Panc1 (cell line): ENCODE measurements around the gene HPF1. TPM values are rescaled to one million over a fixed set of nuclear protein-coding genes. Genes with fewer than 3 reads are reported as not detected.

Source experiments
- ATAC-seq: fragments of 200-7000 bp; cut with Tn5 transposase; 2 replicates; pipeline ENCODE4 v1.9.1; 2020; ENCODE audit warnings: mild to moderate bottlenecking, moderate library complexity
- BruUV-seq: library from RNA; stranded (reverse); fragments of 400-500 nt; replicated peaks from 2 replicates; lab custom pipeline; 2021; lab: Mats Ljungman, UMichigan
- CTCF ChIA-PET: fragments of 300-600 bp; sonication (Branson Sonifier 250); formaldehyde crosslinking; loops from one replicate; lab custom pipeline; 2022; ENCODE audit warnings: antibody characterized with exemption; lab: Charles Lee
- POLR2A ChIA-PET: fragments of 300-600 bp; sonication (Branson Sonifier 250); formaldehyde crosslinking; loops from one replicate; lab custom pipeline; 2022; ENCODE audit warnings: antibody characterized with exemption; lab: Charles Lee
- DNase-seq: peaks from one replicate; pipeline ENCODE4 v3.0.0-alpha.2; 2010; ENCODE audit warnings: low read depth, low spot score
- H3K27ac ChIP-seq: 2 replicates; pipeline ENCODE4 v1.5.1; 2011; ENCODE audit warnings: mild to moderate bottlenecking, low read length, inconsistent platforms
- H3K27me3 ChIP-seq: fragments of 200-500 bp; sonication (Bioruptor generic); 2 replicates; pipeline ENCODE4 v1.6.0; 2014; ENCODE audit warnings: low read length, inconsistent platforms; ENCODE audit not compliant: control insufficient read depth, insufficient read depth
- H3K36me3 ChIP-seq: fragments of 200-500 bp; sonication (Bioruptor generic); 2 replicates; pipeline ENCODE4 v1.5.1; 2014; ENCODE audit warnings: inconsistent platforms, mild to moderate bottlenecking, low read length, moderate library complexity; ENCODE audit not compliant: control insufficient read depth, insufficient read depth
- H3K4me1 ChIP-seq: 2 replicates; pipeline ENCODE4 v1.5.1; 2011; ENCODE audit warnings: inconsistent platforms, mild to moderate bottlenecking, low read length, moderate library complexity; ENCODE audit not compliant: control insufficient read depth, insufficient read depth
- H3K4me3 ChIP-seq, 2 experiments: 2 replicates each; pipeline ENCODE4 v1.5.1; 2011 to 2012; ENCODE audit warnings: low read depth in 2 of 2, low read length in 2 of 2, mild to moderate bottlenecking in 2 of 2, inconsistent platforms in 1 of 2, moderate library complexity in 1 of 2
- H3K9me3 ChIP-seq: fragments of 200-500 bp; sonication (Bioruptor generic); 2 replicates; pipeline ENCODE4 v1.5.1; 2014; ENCODE audit warnings: low read depth, mild to moderate bottlenecking, inconsistent platforms, low read length, moderate library complexity; ENCODE audit not compliant: control insufficient read depth, insufficient read depth
- POLR2AphosphoS5 ChIP-seq: IDR thresholded peaks from 2 replicates; pipeline ENCODE4 v1.6.1; 2012; ENCODE audit warnings: mild to moderate bottlenecking, low read depth, low read length, moderate library complexity
- SIN3A ChIP-seq: IDR thresholded peaks from 2 replicates; pipeline ENCODE4 v1.6.1; 2012; ENCODE audit warnings: low read depth, mild to moderate bottlenecking, low read length, moderate library complexity, borderline replicate concordance; ENCODE audit not compliant: insufficient read depth
- TCF7L2 ChIP-seq: IDR thresholded peaks from 2 replicates; pipeline ENCODE4 v1.6.1; 2011; ENCODE audit warnings: mild to moderate bottlenecking, low read depth, low read length, inconsistent platforms
- in situ Hi-C: cut with HindIII; loops from 2 replicates; pipeline ENCODE4 v1.10.0; 2016; ENCODE audit warnings: low sequenced_read_pairs, low pct_unique_long_range_greater_than_20kb
- intact Hi-C: fragments of 100-400 bp; cut with micrococcal nuclease; formaldehyde crosslinking; loops from one replicate; pipeline ENCODE4 v1.10.0; 2022; ENCODE audit not compliant: unreplicated experiment
- total RNA-seq: library from RNA; stranded (reverse); gene quantifications from one replicate; pipeline ENCODE4 v1.2.1, GENCODE V29; 2021; ENCODE audit not compliant: unreplicated experiment
- TF ChIP-seq, protein P1 (sequence below): fragments of 450-650 bp; IDR thresholded peaks from 2 replicates; pipeline ENCODE4 v1.5.1; 2017; ENCODE audit warnings: mild to moderate bottlenecking
- TF ChIP-seq, protein P2 (sequence below), 2 experiments: IDR thresholded peaks; 2 replicates each; pipeline ENCODE4 v1.6.1; 2011 to 2012; ENCODE audit warnings: low read depth in 2 of 2, control low read depth in 1 of 2, low read length in 1 of 2, mild to moderate bottlenecking in 1 of 2, moderate library complexity in 1 of 2; ENCODE audit not compliant: insufficient read depth in 1 of 2

HPF1 gene
- total RNA-seq, 1 experiment from 2014 or later: 21.4 TPM

DNA sequence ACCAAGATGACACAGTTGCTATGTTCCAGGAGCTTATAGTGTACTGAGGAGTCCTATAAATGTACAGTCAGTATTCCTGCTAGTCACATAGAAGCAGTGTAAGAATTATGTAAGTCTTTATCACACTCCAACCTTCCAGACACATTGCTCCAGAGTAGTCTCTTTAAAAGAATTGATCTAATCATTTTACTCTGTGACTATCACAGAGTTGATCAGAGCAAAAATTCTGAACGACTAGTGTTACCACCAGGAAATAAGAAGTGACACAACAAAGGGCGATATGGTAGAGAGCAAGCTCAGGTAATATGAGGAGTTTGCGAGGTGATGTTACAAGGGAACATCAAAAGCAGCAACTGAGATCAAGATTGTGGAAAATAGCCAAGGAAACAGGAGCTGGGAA lies 9.0 kb upstream of the HPF1 start:
- CTCF ChIA-PET: no interaction called here
- no TSS peak for BruUV-seq
- H3K27me3 ChIP-seq: no peaks in the 10 kb centered on the region
- no peak for ATAC-seq
- no peak overlapping the region for H3K4me3 ChIP-seq
- DNase-seq: no peak
- H3K36me3 ChIP-seq: no peaks in the 10 kb centered on the region
- POLR2A ChIA-PET: no interaction called here
- no peak overlapping the region for H3K27ac ChIP-seq
- no peaks in the 10 kb centered on the region for H3K9me3 ChIP-seq
- intact Hi-C loops: no loop called here
- no peaks in the 10 kb centered on the region for H3K4me1 ChIP-seq
- TF ChIP-seq, protein P1, sequence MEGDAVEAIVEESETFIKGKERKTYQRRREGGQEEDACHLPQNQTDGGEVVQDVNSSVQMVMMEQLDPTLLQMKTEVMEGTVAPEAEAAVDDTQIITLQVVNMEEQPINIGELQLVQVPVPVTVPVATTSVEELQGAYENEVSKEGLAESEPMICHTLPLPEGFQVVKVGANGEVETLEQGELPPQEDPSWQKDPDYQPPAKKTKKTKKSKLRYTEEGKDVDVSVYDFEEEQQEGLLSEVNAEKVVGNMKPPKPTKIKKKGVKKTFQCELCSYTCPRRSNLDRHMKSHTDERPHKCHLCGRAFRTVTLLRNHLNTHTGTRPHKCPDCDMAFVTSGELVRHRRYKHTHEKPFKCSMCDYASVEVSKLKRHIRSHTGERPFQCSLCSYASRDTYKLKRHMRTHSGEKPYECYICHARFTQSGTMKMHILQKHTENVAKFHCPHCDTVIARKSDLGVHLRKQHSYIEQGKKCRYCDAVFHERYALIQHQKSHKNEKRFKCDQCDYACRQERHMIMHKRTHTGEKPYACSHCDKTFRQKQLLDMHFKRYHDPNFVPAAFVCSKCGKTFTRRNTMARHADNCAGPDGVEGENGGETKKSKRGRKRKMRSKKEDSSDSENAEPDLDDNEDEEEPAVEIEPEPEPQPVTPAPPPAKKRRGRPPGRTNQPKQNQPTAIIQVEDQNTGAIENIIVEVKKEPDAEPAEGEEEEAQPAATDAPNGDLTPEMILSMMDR: no peak
- TF ChIP-seq TCF7L2: no peak
- no peak for TF ChIP-seq SIN3A
- no peak for TF ChIP-seq POLR2AphosphoS5
- in situ Hi-C loops: no loop called here

DNA sequence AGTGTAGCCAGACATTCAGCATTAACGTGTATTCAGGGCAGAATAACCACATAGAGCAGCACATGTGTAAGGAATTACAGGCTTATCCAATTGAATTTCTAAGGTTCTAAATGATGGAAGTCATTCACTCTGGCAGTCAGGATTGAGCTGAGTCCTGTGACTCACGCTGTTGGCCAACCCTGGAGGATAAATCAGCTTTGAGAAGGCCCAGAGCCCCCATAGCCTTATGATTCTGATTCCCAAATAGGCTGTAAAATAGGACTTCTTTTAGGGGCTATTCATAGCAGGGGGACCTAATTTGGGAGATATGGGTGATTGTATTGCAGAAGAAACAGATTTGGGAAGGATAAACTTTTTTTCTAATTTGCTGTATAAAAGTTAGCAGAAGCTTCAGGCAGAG lies 8.1 kb upstream of the HPF1 start:
- POLR2A ChIA-PET: interaction anchor here (0.7 kb wide), 1 partner anchor 88 kb away, joined by 3 read pairs; no protein-coding TSS in a partner anchor
- ATAC-seq: no peak
- in situ Hi-C loops (no loop called here), intact Hi-C loops (no loop called here)
- Histone ChIP-seq H3K27me3 (no peaks in the 10 kb centered on the region), H3K9me3 (no peaks in the 10 kb centered on the region), H3K36me3 (no peaks in the 10 kb centered on the region), H3K4me3 (no peak overlapping the region), H3K4me1 (no peaks in the 10 kb centered on the region), H3K27ac (no peak overlapping the region)
- no TSS peak for BruUV-seq
- CTCF ChIA-PET: no interaction called here
- TF ChIP-seq, protein P1: no peak
- TF ChIP-seq, protein P2, sequence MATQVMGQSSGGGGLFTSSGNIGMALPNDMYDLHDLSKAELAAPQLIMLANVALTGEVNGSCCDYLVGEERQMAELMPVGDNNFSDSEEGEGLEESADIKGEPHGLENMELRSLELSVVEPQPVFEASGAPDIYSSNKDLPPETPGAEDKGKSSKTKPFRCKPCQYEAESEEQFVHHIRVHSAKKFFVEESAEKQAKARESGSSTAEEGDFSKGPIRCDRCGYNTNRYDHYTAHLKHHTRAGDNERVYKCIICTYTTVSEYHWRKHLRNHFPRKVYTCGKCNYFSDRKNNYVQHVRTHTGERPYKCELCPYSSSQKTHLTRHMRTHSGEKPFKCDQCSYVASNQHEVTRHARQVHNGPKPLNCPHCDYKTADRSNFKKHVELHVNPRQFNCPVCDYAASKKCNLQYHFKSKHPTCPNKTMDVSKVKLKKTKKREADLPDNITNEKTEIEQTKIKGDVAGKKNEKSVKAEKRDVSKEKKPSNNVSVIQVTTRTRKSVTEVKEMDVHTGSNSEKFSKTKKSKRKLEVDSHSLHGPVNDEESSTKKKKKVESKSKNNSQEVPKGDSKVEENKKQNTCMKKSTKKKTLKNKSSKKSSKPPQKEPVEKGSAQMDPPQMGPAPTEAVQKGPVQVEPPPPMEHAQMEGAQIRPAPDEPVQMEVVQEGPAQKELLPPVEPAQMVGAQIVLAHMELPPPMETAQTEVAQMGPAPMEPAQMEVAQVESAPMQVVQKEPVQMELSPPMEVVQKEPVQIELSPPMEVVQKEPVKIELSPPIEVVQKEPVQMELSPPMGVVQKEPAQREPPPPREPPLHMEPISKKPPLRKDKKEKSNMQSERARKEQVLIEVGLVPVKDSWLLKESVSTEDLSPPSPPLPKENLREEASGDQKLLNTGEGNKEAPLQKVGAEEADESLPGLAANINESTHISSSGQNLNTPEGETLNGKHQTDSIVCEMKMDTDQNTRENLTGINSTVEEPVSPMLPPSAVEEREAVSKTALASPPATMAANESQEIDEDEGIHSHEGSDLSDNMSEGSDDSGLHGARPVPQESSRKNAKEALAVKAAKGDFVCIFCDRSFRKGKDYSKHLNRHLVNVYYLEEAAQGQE (IDR thresholded peaks at IDR 0.05; ENCODE audit: insufficient read depth in 1 of 2, low read depth in 2 of 2, low read length in 1 of 2): no peak
- no peak for TF ChIP-seq TCF7L2
- no peak for TF ChIP-seq SIN3A
- TF ChIP-seq POLR2AphosphoS5: no peak
- no peak for DNase-seq
